GM18505 (cell line): ENCODE results near the gene TMEM116.
"Not testable (repeated sequence)": the region's sequence is repeated elsewhere in the genome, so short reads cannot be mapped to it uniquely, and the experiment has no call there.

Source experiments
- ATAC-seq: cut with Tn5 transposase; IDR thresholded peaks from one replicate; pipeline ENCODE4 v1.9.1; 2021; ENCODE audit not compliant: unreplicated experiment
- POLR2A ChIP-seq: IDR thresholded peaks from 4 replicates; pipeline ENCODE4 v1.6.1; 2011; ENCODE audit warnings: borderline replicate concordance; ENCODE audit not compliant: insufficient read depth, insufficient read length; ENCODE audit errors: extremely low read depth

TMEM116 gene

DNA sequence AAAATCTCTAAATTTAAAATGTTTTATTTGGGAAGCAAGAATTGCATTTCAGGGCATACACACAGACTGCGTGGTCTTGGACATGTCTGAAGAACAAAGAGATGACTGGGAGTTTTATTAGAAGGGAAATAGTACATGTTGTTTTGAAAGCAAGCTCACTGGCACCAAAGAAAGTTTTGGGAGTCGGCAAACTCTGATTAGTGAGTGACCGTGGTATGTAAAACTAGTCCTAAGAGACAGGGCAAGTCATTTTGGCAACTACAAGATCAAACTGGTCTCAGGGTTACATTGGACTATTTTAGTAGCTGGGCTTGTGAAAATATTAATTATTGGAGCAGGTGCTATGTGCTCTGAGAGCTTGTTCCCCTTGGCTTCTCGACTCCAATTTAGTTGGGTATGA lies 14.9 kb downstream of the TMEM116 start:
- TF ChIP-seq POLR2A: no peak
- no peak for ATAC-seq

DNA sequence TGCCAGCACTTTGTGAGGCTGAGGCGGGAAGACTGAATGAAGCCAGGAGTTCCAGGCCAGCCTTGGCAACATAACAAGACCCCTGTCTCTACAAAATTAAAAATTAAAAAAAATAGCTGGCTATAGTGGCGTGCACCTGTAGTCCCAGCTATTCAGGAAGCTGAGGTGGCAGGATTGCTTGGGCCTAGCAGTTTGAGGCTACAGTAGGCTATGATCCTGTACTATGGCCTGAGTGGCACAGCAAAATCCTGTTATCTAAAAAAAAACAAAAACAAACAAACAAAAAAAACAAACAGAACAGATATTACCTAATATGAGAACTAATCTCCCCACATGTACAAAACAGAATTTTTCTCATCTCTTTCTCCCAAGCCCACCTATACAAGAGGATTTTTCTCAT lies 15.7 kb downstream of the TMEM116 start:
- no peak for ATAC-seq
- no peak for TF ChIP-seq POLR2A

- no peak for ATAC-seq
- no peak for TF ChIP-seq POLR2A
Measured at GRCh38 chr12:111995782-111996480, 17.0 kb downstream of the TMEM116 start.

- not testable (repeated sequence) for ATAC-seq
Measured at GRCh38 chr12:111994211-111995111, 18.5 kb downstream of the TMEM116 start.

DNA sequence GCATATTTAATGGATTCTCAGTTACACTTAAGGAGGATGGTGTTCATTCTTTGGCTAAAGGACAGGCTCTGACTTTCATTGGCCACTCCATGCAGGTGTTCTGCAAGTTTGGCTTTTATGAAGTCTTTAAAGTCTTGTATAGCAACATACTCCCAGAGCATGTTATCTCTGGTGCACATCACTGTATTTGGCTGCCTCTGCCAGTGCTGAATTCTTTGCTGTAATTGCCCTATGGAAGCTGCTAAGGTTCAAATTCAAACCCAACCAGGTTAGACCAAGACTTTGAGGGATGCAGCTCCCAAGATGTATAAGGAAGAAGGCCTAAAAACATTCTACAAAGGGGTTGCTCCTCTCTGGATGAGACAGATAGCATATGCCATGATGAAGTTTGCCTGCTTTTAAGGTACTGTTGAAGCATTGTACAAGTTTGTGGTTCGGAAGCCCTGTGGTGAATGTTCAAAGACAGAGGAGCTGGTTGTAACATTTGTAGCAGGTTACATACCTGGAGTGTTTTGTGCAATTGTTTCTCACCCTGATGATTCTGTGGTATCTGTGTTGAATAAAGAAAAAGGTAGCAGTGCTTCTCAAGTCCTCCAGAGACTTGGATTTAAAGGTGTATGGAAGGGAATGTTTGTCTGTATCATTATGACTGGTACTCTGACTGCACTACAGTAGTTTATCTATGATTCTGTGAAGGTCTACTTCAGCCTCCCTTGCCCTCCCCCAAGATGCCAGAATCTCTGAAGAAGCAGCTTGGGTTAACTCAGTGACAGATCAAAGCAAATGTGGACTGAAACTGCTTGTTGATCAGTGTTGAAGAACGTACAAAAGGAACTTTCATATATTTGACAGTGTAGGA lies 19.4 kb downstream of the TMEM116 start:
- TF ChIP-seq POLR2A: no peak
- peak; percentile 53 for ATAC-seq

GRCh38 chr12:111992464-111992863 lies 20.5 kb downstream of the TMEM116 start:
- TF ChIP-seq POLR2A: no peak
- no peak for ATAC-seq

DNA sequence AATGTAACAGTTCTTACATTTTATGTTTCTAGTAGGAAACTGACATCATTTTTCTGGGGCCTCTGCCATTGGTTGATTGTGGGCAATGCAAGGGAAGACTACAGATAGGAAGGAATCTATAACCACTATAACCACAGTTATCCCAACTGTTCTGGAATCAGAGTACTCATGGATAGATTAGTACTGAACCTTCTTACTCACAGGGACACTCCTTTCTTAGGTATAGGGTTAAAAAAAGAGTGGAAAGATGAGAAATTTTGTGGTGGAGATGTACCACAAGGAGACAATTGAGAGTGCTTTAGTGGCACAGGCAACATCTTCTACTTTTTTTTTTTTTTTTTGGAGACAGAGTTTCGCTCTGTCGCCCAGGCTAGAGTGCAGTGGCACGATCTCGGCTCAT lies 21.0 kb downstream of the TMEM116 start:
- no peak for ATAC-seq
- no peak for TF ChIP-seq POLR2A

DNA sequence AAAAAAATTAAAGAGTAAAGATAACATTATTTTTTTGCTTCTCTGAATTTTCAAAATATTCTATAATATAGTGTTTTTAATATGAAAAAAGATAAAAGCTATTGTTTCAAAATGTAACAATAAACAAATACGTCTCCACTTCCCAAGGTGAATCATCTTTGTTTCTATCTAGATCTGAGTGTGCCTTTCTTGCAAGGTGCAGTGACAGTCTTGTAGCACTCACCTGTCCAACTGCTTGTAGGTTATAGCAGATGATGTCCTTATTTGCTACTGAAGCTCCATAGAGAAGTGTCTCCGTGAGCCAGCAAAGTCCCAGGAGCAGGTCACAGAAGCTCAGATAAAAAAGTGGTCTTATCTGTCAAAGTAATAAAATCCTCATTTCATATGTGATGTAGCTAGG lies 21.4 kb downstream of the TMEM116 start:
- no peak for ATAC-seq
- TF ChIP-seq POLR2A: no peak

- ATAC-seq: no peak
- TF ChIP-seq POLR2A: no peak
Measured at GRCh38 chr12:111984820-111985219, 28.1 kb downstream of the TMEM116 start.

DNA sequence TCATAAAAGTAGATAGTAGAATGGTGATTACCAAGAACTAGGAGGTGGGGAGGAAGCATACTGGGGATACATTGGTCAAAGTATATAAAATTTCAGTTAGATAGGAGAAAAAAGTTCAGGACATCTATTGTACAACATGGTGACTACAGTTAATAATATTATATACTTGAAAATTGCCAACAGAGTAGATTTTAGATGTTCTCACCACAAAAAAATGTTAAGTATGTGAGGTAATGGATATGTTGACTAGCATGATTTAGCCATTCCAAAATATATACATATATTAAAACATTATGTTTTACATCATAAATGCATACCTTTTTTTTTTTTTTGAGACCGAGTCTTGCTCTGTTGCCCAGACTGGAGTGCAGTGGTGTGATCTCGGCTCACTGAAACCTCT lies 31.0 kb downstream of the TMEM116 start:
- ATAC-seq: no peak
- no peak for TF ChIP-seq POLR2A

- ATAC-seq: no peak
- no peak for TF ChIP-seq POLR2A
Measured at GRCh38 chr12:111980598-111980997, 32.4 kb downstream of the TMEM116 start.

GRCh38 chr12:111978545-111978944 lies 34.4 kb downstream of the TMEM116 start:
- no peak for ATAC-seq
- no peak for TF ChIP-seq POLR2A

DNA sequence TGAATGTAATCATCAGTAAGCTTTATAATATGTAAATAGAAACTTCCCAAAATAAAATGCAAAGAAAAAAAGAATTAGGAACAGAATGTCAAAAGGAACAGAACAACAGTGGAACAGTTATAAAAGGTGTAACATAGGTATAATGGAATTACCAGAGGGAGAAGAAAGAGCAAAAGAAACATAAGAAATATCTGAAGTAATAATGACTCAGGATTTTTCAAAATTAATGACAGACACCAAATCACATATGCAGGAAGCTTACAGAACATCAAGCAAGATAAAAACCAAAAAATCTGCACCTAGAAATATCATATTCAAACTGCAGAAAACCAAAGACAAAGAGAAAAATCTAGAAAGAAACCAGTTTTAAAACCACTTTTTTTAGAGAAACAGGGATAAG lies 36.1 kb downstream of the TMEM116 start:
- TF ChIP-seq POLR2A: no peak
- ATAC-seq: no peak
